ENCODE measurements around the gene PRPF40B.

PRPF40B gene

DNA sequence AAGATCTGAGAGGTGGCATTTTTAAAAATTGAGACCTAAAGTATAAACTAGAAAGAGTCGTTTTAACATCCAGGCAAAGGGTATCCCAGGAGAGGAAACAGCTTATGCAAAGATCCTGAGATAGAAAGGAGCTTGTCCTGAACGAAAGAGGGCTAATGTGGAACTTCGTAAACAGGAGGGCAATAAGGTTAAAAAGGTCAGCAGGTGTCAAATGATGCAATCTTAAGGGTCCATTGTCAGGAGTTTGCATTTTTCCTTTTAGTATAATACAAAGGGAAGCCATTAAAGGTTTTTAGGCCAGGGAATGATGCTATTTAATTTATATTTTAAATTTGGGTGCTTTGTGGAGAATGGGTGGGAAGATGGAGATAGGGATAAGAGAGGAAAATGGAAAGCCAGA is 69.5 kb downstream of the PRPF40B start:
- H3K9me3 Mint-ChIP-seq, result no peaks in the 10 kb centered on the region

DNA sequence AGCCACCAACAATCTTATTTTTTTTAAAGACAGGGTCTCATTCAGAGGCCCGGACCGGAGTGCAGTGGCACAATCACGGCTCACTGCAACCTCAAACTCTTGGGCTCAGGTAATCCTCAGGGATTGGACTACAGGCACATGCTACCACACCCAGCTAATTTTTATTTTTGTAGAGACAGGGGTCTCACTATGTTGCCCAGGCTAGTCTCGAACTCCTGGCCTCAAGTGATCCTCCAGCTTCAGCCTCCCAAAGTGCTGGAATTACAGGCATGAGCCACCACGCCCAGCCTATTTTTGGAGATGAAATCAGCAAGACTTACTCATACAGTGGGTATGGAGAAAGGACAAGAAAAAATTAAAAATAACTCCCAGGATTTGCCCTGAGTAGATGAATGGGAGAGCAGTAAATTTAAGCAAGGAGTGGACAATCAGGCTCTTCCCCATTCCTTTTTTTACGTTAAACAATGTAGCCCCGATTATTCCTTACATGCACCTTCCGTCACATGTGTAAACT is 70.6 kb downstream of the PRPF40B start:
- Mint-ChIP-seq H3K36me3 (ENCODE audit: low read depth) (peaks cover 2% of the 10 kb centered on the region), H3K4me1 (ENCODE audit: low read depth) (peaks cover 57% of the 10 kb centered on the region), H3K27ac (no peak overlapping the region), H3K27me3 (no peaks in the 10 kb centered on the region), H3K9me3 (no peaks in the 10 kb centered on the region), H3K4me3 (no peak overlapping the region)
- no peak for DNase-seq

More for the DNA sequence above, 69.5 kb downstream of the PRPF40B start:
- Mint-ChIP-seq H3K4me3 (no peak overlapping the region), H3K36me3 (ENCODE audit: low read depth) (peaks cover 2% of the 10 kb centered on the region), H3K27me3 (no peaks in the 10 kb centered on the region), H3K4me1 (ENCODE audit: low read depth) (peaks cover 52% of the 10 kb centered on the region), H3K27ac (no peak overlapping the region)
- no peak for DNase-seq

Measured in activated T-cell treated with anti-CD3 and anti-CD28 coated beads, Interleukin-2, amount 50 U/mL, for 24 hours (primary cell).